SIG-M5 treated with dmso at 0.1 percent for 504 hours (cell line): ENCODE results near the gene SH3BP2.

Experiments used
- DNase-seq: peaks from one replicate; lab custom pipeline; 2025; ENCODE audit not compliant: unreplicated experiment; lab: John Stamatoyannopoulos, UW

The SH3BP2 gene

DNA sequence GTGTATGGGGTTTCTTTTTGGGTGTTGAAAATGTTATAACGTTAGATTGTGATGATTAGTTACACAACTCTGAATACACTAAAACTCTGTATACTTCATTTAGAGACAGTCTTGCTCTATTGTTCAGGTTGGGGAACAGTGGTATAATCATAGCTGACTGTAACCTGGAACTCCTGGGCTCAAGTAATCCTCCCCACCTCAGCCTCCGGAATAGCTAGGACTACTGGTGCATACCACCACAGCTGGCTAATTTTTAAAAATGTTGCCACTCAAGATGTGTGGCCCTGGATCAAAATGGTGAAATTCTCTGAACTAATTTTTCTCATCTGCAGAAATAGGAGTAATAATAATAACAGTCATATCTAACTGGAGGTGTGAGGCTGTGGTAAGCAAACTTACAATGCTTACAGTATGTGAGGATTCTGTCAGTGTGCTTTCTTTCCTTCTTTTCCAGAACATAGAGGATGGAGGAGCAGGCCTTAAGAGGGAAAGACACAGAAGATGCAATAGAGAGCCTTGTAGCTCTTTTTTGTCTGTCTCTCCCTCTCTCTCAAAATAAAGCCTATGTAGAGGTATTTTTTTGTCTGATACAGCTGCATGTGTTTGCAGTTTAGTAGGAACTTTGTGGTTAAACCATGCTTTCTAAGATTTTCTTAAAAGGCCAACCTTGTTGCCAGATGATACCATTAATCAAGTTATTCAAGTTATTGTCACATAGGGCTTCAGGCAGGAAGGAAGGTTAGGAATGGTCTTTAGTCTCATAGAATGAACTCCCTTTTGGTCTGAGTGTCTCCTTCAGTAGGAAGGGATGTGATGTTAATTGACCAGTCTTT is 58.3 kb downstream of the SH3BP2 start:
- no peak for DNase-seq

DNA sequence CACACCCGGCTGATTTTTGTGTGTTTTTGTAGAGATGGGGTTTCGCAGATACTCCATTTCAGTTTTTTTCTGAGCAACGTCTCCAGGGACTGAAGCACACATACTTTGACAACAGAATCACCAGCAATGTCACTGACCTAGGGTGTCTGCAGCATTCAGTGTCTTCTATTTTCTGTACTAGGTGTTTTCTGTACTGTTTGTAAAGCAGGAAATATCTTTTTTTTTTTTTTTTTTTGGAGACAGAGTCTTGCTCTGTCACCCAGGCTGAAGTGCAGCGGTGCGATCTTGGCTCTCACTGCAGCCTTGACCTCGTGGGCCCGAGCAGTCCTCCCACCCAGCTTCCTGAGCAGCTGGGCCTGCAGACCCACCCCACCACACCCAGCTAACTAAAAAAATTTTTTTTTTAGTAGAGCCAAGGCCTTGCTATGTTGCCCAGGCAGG is 59.6 kb downstream of the SH3BP2 start:
- no peak for DNase-seq

GRCh38 chr4:2855584-2855983 is 62.7 kb downstream of the SH3BP2 start:
- no peak for DNase-seq

GRCh38 chr4:2856266-2856665 is 63.4 kb downstream of the SH3BP2 start:
- no peak for DNase-seq

DNA sequence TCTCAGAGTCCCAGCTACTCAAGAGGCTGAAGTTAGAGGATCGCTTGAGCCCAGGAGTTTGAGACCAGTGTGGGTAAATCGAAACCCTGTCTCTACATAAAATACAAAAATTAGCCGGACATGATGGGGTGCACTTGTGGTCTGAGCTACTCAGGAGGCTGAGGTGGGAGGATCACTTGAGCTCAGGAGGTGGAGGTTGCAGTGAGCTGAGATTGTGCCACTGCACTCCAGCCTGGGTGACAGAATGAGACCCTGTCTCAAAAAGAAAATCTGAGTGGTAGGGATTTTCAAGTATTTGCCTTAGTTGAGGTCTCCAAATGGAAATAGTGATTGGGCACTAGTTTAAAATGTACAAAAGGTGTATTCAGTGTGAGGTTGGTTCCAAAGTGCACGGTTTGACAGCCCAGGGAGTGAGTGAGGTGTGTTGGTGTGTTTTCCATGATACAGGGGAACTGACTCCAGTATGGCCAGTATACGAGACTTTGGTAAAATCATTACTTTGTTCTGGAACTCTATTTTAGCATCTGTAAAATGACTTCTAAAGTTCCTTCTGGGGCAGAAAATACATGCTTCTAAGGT is 64.6 kb downstream of the SH3BP2 start:
- DNase-seq = no peak

- no peak for DNase-seq
Measured at GRCh38 chr4:2858451-2859217, 65.7 kb downstream of the SH3BP2 start.

GRCh38 chr4:2859514-2859913 is 66.6 kb downstream of the SH3BP2 start:
- DNase-seq = peak; percentile 38

GRCh38 chr4:2860391-2861348 is 67.8 kb downstream of the SH3BP2 start:
- DNase-seq = no peak

DNA sequence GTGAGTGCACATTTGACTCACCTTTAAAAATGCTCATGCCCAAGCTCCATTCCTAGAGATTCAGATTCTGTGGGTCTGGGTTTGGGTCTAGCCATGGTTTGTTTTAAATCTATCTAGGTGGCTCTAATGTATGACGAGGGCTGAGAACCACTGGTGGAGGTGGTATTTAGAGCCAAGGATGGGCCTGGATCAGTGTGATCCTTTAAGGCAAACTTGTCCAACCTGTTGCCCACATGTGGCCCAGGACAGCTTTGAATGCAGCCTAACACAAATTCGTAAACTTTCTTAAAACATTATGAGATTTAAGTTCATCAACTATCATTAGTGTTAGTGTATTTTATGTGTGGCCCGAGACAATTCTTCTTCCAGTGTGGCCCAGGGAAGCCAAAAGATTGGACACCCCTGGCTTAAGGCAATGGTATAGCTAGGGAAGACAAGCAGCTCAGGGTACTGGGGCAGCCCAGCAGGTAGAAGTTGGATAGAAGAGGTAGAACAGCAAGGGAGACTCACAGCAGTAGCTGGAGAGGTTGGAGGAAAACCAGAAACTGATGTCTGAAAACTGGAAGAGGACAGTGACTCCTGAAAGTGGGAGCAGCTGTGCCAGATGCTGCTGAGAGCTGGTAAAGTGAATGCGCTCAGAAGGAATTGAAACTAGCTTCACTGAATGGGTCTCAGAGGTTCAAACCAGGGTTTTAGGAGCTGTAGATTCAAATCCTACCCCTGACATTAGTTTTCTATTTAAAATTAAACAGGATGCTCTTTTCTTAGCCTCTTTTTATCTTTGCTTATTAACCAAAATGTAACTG is 68.9 kb downstream of the SH3BP2 start:
- no peak for DNase-seq

- no peak for DNase-seq
Measured at GRCh38 chr4:2862528-2862927, 69.6 kb downstream of the SH3BP2 start.

GRCh38 chr4:2863649-2864048 is 70.8 kb downstream of the SH3BP2 start:
- DNase-seq = no peak

DNA sequence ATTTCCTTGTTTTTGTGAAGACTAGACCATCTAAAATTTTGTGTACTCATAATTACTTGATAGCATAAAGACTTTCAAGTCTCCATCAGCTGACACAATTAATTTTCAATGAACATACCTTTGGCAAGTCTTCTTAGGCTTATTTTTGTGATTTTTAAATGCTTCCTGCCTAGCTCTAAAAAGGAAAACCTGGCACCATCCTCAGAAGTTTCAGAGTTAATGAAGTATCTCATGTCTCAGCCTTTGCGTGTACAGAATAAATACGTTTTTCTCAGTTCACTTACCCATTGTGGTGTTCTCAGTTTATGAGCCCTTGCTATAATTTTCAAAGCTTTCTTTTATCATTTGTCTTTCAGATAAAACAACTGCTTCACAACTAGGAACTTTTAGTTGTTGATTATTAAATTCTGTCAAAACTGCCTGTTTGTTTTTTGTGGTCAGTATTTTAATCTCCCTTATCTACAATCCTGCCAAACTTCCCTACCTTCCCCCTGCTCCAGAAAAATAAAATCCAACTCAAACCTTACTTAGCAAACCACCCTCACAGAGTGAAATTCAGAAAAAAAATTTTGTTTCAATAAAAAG is 72.4 kb downstream of the SH3BP2 start:
- no peak for DNase-seq

DNA sequence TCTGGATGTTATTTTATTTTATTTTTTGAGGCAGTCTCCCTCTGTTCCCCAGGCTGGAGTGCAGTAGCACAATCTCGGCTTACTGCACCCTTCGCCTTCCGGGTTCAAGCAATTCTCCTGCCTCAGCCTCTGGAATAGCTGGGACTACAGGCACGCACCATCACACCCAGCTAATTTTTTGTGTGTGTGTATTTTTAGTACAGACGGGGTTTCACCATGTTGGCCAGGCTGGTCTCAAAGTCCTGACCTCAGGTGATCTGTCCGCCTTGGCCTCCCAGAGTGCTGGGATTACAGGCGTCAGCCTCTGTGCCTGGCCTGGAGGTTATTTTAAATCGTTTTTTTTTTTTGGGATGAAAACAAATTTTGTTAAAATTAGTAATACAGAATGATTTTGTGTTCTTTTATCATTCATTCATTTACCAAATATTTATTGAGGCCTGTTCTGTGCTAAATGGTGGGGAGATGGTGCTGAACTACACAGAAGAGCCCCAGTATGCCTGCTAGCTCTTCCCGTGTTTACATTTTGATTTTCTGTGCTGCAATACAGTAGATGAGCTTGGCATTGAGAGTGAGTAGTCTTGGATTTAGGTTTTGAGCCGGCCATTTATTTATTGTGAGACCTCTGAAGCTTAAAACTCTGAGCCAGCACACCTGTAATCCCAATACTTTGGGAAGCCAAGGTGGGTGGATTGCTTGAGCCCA is 73.4 kb downstream of the SH3BP2 start:
- no peak for DNase-seq

DNA sequence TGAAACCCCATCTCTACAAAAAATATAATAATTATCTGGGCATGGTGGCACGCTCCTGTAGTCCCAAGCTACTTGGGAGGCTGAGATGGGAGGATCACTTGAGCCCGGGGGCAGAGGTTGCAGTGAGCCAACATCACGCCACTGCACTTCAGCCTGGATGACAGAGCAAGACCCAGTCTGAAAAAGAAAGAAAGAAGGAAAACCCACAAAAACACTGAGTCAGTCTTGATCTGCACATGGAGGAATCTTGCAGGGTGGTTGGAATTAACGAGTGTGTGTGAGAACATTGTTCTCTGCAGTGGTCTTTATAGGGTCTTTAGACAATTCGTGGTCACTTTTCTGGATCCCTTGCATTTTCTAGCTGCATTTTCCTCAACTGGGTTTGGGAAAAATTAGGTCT is 74.0 kb downstream of the SH3BP2 start:
- no peak for DNase-seq

DNA sequence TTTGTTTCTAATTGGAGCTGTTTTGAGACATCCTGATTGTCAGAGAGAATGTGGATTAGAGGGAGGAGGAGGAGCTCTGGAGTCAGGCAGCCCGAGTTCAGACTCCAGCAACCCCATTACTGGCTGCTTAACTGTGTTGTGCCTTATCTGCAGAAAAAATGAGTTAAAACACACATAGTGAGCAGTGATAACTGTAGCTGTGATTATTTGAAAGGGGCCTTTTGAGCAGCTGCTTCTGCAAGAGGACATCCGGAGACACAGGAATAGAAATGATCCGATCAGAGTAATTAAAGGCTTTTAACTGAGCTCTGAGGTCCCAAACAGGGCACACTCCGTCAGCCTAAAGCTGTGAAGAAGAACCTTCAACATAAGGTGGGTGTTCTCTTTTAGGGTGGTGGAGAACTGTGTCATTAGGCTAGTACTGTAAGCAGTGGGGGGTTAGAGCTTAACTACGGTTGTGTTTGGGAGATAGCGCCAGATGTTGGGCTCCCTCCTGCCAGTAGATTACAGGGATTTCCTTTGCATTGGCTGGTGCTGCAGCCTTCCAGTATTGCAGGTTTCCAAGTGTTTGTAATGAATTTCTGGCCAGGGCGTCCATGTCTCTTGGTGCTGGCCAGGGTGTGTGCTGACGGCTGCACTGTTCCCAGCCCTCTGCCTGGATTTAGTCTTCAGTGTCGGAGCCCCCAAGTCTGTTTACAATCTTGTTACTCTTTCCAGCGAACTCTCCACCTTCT is 75.0 kb downstream of the SH3BP2 start:
- DNase-seq = no peak

DNA sequence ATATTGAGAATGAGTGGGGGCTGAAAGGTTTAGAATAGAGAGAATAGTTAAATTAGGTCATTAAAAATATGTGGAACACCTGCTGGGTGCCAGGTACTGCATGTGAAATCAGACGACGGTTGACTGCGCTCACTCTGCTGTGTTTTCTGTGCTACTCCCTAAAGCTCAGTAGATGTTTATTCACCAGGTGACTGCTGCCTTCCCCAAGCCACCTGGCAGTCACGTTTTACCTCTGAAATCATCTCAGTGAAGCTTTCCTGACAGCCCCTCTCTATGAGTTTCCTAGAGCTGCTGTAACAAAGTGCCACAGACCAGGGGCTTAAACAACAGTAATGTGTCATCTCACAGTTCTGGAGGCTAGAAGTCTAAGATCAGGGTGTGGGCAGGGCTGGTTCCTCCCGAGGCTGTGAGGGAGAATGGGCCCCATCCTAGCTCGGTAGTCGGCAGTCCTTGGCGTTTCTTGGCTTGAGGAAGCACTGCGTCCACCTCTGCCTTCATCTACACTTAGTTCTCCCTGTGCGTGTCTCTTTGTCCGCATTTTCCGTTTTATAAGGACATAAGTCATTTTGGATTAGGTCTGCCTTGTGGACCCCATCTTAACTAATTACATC is 76.1 kb downstream of the SH3BP2 start:
- no peak for DNase-seq

- no peak for DNase-seq
Measured at GRCh38 chr4:2869659-2870058, 76.8 kb downstream of the SH3BP2 start.

DNA sequence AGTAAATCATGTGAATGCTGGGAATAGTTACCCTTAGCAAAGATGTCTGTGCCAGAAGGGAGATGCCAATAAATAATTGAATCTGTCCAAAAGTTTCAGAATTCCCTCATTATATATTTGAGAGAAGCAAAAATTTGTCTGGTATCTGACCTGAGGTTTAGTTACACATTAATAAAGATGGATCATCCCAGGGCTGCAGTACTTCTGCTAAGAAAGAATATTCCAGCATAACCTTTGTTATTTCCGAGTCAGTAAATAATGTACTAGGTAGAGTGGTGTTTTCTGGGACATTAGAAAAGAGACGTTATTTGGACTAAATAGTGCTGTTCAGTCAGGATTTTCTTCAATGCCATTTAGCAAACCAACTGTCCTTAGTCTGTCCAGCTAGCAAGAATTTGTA is 77.2 kb downstream of the SH3BP2 start:
- no peak for DNase-seq
